PC-3 (cell line): Measurements from ENCODE around the gene ANGPTL4.

Experiments
- CTCF ChIP-seq: fragments of 300-600 bp; sonication (generic); conservative IDR thresholded peaks from 2 replicates; pipeline ENCODE4 v1.5.1; 2017; ENCODE audit warnings: antibody characterized with exemption, low read depth, mild to moderate bottlenecking, low read length
- EZH2 ChIP-seq: fragments of 300-600 bp; sonication (generic); IDR thresholded peaks from one replicate; pipeline ENCODE4 v1.6.1; 2017; ENCODE audit warnings: antibody characterized with exemption, mild to moderate bottlenecking, low read length; ENCODE audit not compliant: unreplicated experiment
- EZH2phosphoT487 ChIP-seq: fragments of 300-600 bp; sonication (generic); IDR thresholded peaks from 2 replicates; pipeline ENCODE4 v1.6.1; 2018; ENCODE audit warnings: mild to moderate bottlenecking, antibody characterized with exemption, low read length, borderline replicate concordance

DNA sequence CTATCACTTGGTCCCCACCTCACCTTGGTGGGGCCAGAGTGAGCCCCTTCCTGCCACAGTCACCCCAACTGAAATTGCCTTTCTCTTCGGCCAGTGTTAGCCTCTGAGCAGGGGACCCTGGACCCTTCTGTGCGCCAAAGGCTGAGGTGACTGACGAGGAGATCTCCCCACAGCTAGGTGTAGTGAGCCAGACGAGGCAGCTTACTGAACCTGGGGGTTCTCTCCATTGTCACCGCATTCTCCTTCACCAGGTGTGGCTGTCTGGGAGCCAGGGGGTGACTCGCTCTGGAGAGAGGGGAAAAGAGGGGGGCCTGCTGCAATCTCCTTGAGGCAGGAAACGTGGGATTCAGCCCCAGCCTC is 41.3 kb upstream of the ANGPTL4 start:
- TF ChIP-seq CTCF (no peak), EZH2 (no peak), EZH2phosphoT487 (no peak)
